ENCODE results near the gene TENM4.

The TENM4 gene

GRCh38 chr11:78731027-78731426 is 709.8 kb downstream of the TENM4 start:
- TF ChIP-seq ESRRG (CRISPR knock-in tag; IDR thresholded peaks at IDR 0.05) (no peak), GLIS3 (CRISPR knock-in tag; IDR thresholded peaks at IDR 0.05) (no peak), TSHZ2 (CRISPR knock-in tag; IDR thresholded peaks at IDR 0.05) (no peak), ZNF70 (CRISPR knock-in tag; IDR thresholded peaks at IDR 0.05) (no peak), SNAI2 (CRISPR knock-in tag; IDR thresholded peaks at IDR 0.05) (no peak)
- ATAC-seq: no peak

- ATAC-seq: no peak; the same call in 2 of the 3 replicates
- TF ChIP-seq ZC3H10 (CRISPR knock-in tag; IDR thresholded peaks at IDR 0.05) (no peak), TSHZ2 (CRISPR knock-in tag; IDR thresholded peaks at IDR 0.05) (peak; percentile 42; the same call in 1 of the 2 replicates), ZNF70 (CRISPR knock-in tag; IDR thresholded peaks at IDR 0.05) (no peak), SNAI2 (CRISPR knock-in tag; IDR thresholded peaks at IDR 0.05) (no peak), ZNF8 (CRISPR knock-in tag; IDR thresholded peaks at IDR 0.05) (no peak), PATZ1 (CRISPR knock-in tag; IDR thresholded peaks at IDR 0.05; ENCODE audit: borderline replicate concordance) (no peak), TCF4 (CRISPR knock-in tag; IDR thresholded peaks at IDR 0.05; ENCODE audit: borderline replicate concordance) (no peak)
Measured at GRCh38 chr11:78730267-78730824, 710.5 kb downstream of the TENM4 start.

GRCh38 chr11:78727816-78728215 is 713.0 kb downstream of the TENM4 start:
- ATAC-seq: no peak
- TF ChIP-seq RARB (CRISPR knock-in tag; IDR thresholded peaks at IDR 0.05) (no peak), SNAI2 (CRISPR knock-in tag; IDR thresholded peaks at IDR 0.05) (no peak), TCF4 (CRISPR knock-in tag; IDR thresholded peaks at IDR 0.05; ENCODE audit: borderline replicate concordance) (no peak), CSRNP3 (CRISPR knock-in tag; IDR thresholded peaks at IDR 0.05) (no peak), CREB5 (CRISPR knock-in tag; IDR thresholded peaks at IDR 0.05; ENCODE audit: low read depth) (no peak), PATZ1 (CRISPR knock-in tag; IDR thresholded peaks at IDR 0.05; ENCODE audit: borderline replicate concordance) (no peak), ARNTL (CRISPR knock-in tag; IDR thresholded peaks at IDR 0.05; ENCODE audit: borderline replicate concordance, low read depth) (no peak), ISL1 (CRISPR knock-in tag; IDR thresholded peaks at IDR 0.05) (no peak), POU6F1 (CRISPR knock-in tag; IDR thresholded peaks at IDR 0.05; ENCODE audit: borderline replicate concordance, low read depth) (no peak), GLIS3 (CRISPR knock-in tag; IDR thresholded peaks at IDR 0.05) (no peak), TSHZ2 (CRISPR knock-in tag; IDR thresholded peaks at IDR 0.05) (no peak), ZNF565 (CRISPR knock-in tag; conservative IDR thresholded peaks at IDR 0.05; ENCODE audit: low read depth) (no peak), CSDC2 (CRISPR knock-in tag; IDR thresholded peaks at IDR 0.05) (no peak), BACH2 (CRISPR knock-in tag; IDR thresholded peaks at IDR 0.05; ENCODE audit: borderline replicate concordance) (no peak), PPARA (CRISPR knock-in tag; IDR thresholded peaks at IDR 0.05; ENCODE audit: borderline replicate concordance) (no peak), OSR1 (CRISPR knock-in tag; IDR thresholded peaks at IDR 0.05) (no peak)
